ENCODE data around the gene FOXL2. TPM values are rescaled to one million over a fixed set of nuclear protein-coding genes. Genes with fewer than 3 reads are reported as not detected.

The FOXL2 gene
- total and polyA plus RNA-seq, 2 of the 4 experiments (the other 2 are of a cell fraction) = 0.07 TPM; not detected in 1

GRCh38 chr3:138950701-138951100 lies 3.8 kb upstream of the FOXL2 start:
- ATAC-seq (ENCODE audit: low read depth) = no peak
- H3K4me3 ChIP-seq (ENCODE audit: insufficient read depth, low read depth, low read length) = no peak overlapping the region

More at GRCh38 chr3:138950701-138951100, 3.8 kb upstream of the FOXL2 start:
- Histone ChIP-seq H4K5ac (ENCODE audit: low read depth, low read length) (no peak overlapping the region), H3K9me1 (ENCODE audit: insufficient read depth, low read length) (0 out of 2 replicates have a peak, but pooled peaks cover 3% of the 10 kb centered on the region), H2AFZ (replicated peaks; ENCODE audit: low read length, poor library complexity) (peak overlapping the region; percentile 43), H3K79me1 (ENCODE audit: low read depth in 1 of 2, low read length in 2 of 2) (no peaks in the 10 kb centered on the region), H3K23ac (ENCODE audit: low read depth, low read length) (no peak overlapping the region), H2BK120ac (ENCODE audit: low read depth, low read length) (no peak overlapping the region), H2BK15ac (ENCODE audit: low read depth, low read length) (no peak overlapping the region), H4K8ac (ENCODE audit: low read depth in 2 of 2, low read length in 2 of 2) (no peak overlapping the region), H3K14ac (replicated peaks; ENCODE audit: low read depth, low read length) (no peak overlapping the region), H2AK9ac (replicated peaks; ENCODE audit: low read depth, low read length, poor library complexity) (peak overlapping the region; percentile 26), H2BK5ac (ENCODE audit: low read depth, low read length, poor library complexity, severe bottlenecking) (no peak overlapping the region), H2AK5ac (ENCODE audit: low read depth, low read length) (no peak overlapping the region), H3K27ac (ENCODE audit: insufficient read depth, low read length) (no peak overlapping the region), H3K4ac (ENCODE audit: low read depth, low read length) (no peak overlapping the region), H3K27me3 (ENCODE audit: control insufficient read depth, insufficient read depth, low read length) (peaks cover 79% of the 10 kb centered on the region), H2BK20ac (ENCODE audit: low read depth, low read length) (no peak overlapping the region), H3K56ac (ENCODE audit: extremely low read depth, insufficient read depth, low read length) (no peak overlapping the region), H3K36me3 (ENCODE audit: control insufficient read depth, insufficient read depth, low read length) (no peaks in the 10 kb centered on the region), H3K9me3 (ENCODE audit: control insufficient read depth, insufficient read depth, low read length) (peaks cover 2% of the 10 kb centered on the region; the same call in 1 of the 2 replicates), H4K20me1 (ENCODE audit: insufficient read depth, low read length) (no peaks in the 10 kb centered on the region; the same call in 1 of the 2 replicates), H3K4me2 (ENCODE audit: low read depth, low read length) (no peak overlapping the region; the same call in 1 of the 2 replicates), H3K4me1 (ENCODE audit: control insufficient read depth, insufficient read depth, low read length) (no peaks in the 10 kb centered on the region; the same call in 1 of the 2 replicates), H4K91ac (ENCODE audit: insufficient read depth, low read depth, low read length) (no peak overlapping the region), H3K18ac (ENCODE audit: low read depth, low read length) (no peak overlapping the region), H3K9ac (ENCODE audit: low read depth, low read length) (no peak overlapping the region)
- BruUV-seq (replicated peaks) = no TSS peak
- ChIA-PET POLR2A (ENCODE audit: unreplicated experiment) (no interaction called here), CTCF (interaction anchor here (1.1 to 2.7 kb wide), 2 partner anchors 15 to 161 kb away, joined by 3 to 8 read pairs; no protein-coding TSS in a partner anchor)
- no peak for TF ChIP-seq RAD21 (IDR thresholded peaks at IDR 0.05; ENCODE audit: low read length)
- no peak for TF ChIP-seq MAZ (IDR thresholded peaks at IDR 0.05; ENCODE audit: borderline replicate concordance, low read depth, low read length)
- TF ChIP-seq CHD1 (IDR thresholded peaks at IDR 0.05; ENCODE audit: low read depth, low read length) = no peak
- TF ChIP-seq MXI1 (IDR thresholded peaks at IDR 0.05; ENCODE audit: borderline replicate concordance, low read depth, low read length) = no peak
- TF ChIP-seq FOS (IDR thresholded peaks at IDR 0.05; ENCODE audit: low read depth, low read length) = no peak
- TF ChIP-seq NFE2L2 (IDR thresholded peaks at IDR 0.05; ENCODE audit: low read depth, low read length) = no peak
- no peak for TF ChIP-seq RCOR1 (IDR thresholded peaks at IDR 0.05; ENCODE audit: insufficient replicate concordance, low read length)
- TF ChIP-seq SMC3 (IDR thresholded peaks at IDR 0.05; ENCODE audit: low read depth, low read length) = no peak
- no peak for TF ChIP-seq BHLHE40 (IDR thresholded peaks at IDR 0.05; ENCODE audit: low read depth, low read length)
- no peak for TF ChIP-seq CEBPB (IDR thresholded peaks at IDR 0.05; ENCODE audit: low read depth, low read length)
- no peak for TF ChIP-seq POLR2A (IDR thresholded peaks at IDR 0.05; ENCODE audit: low read depth, low read length)
- no peak for TF ChIP-seq RFX5 (IDR thresholded peaks at IDR 0.05; ENCODE audit: low read depth, low read length)
- 49% methylated on average over 6 of the region's 8 CpGs; no CpG with 5 or more reads in 1 of the 2 experiments for WGBS, 2 experiments (ENCODE audit: extremely low coverage in 2 of 2, insufficient read length in 1 of 2)
- dilution Hi-C loops (cut with HindIII; ENCODE audit: low sequenced_read_pairs, unreplicated experiment) (no loop called here), intact Hi-C loops (cut with micrococcal nuclease) (no loop called here), in situ Hi-C loops (cut with MboI; ENCODE audit: low sequenced_read_pairs) (no loop called here)
- no peak for DNase-seq
